Glutamatergic neuron (in vitro differentiated cells): ENCODE measurements around the gene LRRC25. TPM values are rescaled to one million over a fixed set of nuclear protein-coding genes. Genes with fewer than 3 reads are reported as not detected.
A peak's percentile ranks its signal among the peaks of the same experiment; 100 is the strongest.

Experiments
- DNase-seq: peaks from one replicate; pipeline ENCODE4 v3.0.0; 2022
- H3K27ac Mint-ChIP-seq: one replicate; pipeline ENCODE4 v1.8.0; 2020; ENCODE audit warnings: mild to moderate bottlenecking, mixed read lengths, inconsistent platforms; ENCODE audit not compliant: unreplicated experiment
- H3K27me3 Mint-ChIP-seq: one replicate; pipeline ENCODE4 v1.8.0; 2020; ENCODE audit warnings: mild to moderate bottlenecking, moderate library complexity, mixed read lengths, inconsistent platforms; ENCODE audit not compliant: unreplicated experiment
- H3K36me3 Mint-ChIP-seq: one replicate; pipeline ENCODE4 v1.8.0; 2020; ENCODE audit warnings: mild to moderate bottlenecking, mixed read lengths, inconsistent platforms; ENCODE audit not compliant: unreplicated experiment
- H3K4me1 Mint-ChIP-seq: one replicate; pipeline ENCODE4 v1.8.0; 2020; ENCODE audit warnings: mild to moderate bottlenecking, low read depth, mixed read lengths, inconsistent platforms; ENCODE audit not compliant: unreplicated experiment
- H3K4me3 Mint-ChIP-seq: one replicate; pipeline ENCODE4 v1.8.0; 2020; ENCODE audit warnings: mild to moderate bottlenecking, mixed read lengths, inconsistent platforms; ENCODE audit not compliant: unreplicated experiment
- H3K9me3 Mint-ChIP-seq: one replicate; pipeline ENCODE4 v1.8.0; 2020; ENCODE audit warnings: mild to moderate bottlenecking, moderate library complexity, mixed read lengths, inconsistent platforms; ENCODE audit not compliant: unreplicated experiment
- total RNA-seq: library from RNA; stranded (reverse); fragmentation: NEBNext Ultra II Directional; extraction: Animal tissue kit (Norgen Biotek cat#: 25700); gene quantifications from one replicate; pipeline ENCODE4 v1.2.1, GENCODE V29; 2021; ENCODE audit not compliant: unreplicated experiment
- TF ChIP-seq, protein P1 (sequence below): fragments of 200-600 bp; sonication (generic); IDR thresholded peaks from one replicate; pipeline ENCODE4 v1.5.0; 2021; ENCODE audit not compliant: partially characterized antibody, unreplicated experiment

LRRC25 gene
- total RNA-seq, 1 donor from 2014 or later: not detected

GRCh38 chr19:18423258-18424020 lies 26.0 kb upstream of the LRRC25 start:
- Mint-ChIP-seq H3K9me3 (peaks cover 23% of the 10 kb centered on the region), H3K27ac (peak overlapping the region; percentile 62), H3K4me3 (peak overlapping the region; percentile 73), H3K36me3 (no peaks in the 10 kb centered on the region), H3K27me3 (peaks cover 14% of the 10 kb centered on the region), H3K4me1 (peaks cover 27% of the 10 kb centered on the region)
- TF ChIP-seq, protein P1, sequence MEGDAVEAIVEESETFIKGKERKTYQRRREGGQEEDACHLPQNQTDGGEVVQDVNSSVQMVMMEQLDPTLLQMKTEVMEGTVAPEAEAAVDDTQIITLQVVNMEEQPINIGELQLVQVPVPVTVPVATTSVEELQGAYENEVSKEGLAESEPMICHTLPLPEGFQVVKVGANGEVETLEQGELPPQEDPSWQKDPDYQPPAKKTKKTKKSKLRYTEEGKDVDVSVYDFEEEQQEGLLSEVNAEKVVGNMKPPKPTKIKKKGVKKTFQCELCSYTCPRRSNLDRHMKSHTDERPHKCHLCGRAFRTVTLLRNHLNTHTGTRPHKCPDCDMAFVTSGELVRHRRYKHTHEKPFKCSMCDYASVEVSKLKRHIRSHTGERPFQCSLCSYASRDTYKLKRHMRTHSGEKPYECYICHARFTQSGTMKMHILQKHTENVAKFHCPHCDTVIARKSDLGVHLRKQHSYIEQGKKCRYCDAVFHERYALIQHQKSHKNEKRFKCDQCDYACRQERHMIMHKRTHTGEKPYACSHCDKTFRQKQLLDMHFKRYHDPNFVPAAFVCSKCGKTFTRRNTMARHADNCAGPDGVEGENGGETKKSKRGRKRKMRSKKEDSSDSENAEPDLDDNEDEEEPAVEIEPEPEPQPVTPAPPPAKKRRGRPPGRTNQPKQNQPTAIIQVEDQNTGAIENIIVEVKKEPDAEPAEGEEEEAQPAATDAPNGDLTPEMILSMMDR: no peak
- DNase-seq: no peak

DNA sequence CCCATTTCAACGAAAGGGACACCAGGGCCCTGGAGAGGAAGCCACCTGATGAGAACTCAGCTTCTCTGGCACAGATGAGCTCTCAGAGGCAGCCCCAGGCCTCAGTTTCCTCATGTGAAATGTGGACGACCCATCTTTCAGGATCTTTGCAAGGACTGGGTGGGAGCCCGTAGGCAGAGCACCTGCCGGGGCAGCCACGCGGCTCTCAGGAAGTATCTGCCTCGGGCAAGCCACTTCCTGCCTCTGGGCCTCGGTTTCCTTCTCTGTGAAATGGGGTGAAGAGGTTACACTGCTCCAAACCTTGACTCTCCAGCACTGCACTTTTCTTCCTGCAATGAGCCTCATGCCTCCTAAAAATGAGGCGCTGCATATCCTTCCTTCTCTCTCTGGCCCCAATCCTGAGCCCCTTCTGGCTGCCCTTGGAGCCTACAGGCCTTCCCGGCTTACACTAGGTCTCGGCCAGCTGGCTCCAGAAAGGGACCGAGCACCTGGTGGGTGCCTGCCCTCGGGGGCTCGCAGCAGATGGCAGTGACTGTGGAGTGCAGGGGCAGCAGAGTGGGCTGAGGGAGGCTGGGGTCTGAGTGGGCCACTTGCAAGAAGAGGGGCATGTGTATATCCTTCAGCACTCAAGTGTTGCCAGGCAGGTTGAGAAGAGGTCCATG lies 25.2 kb upstream of the LRRC25 start:
- TF ChIP-seq, protein P1: no peak
- Mint-ChIP-seq H3K9me3 (peaks cover 22% of the 10 kb centered on the region), H3K27ac (peak overlapping the region; percentile 62), H3K36me3 (no peaks in the 10 kb centered on the region), H3K4me1 (peaks cover 25% of the 10 kb centered on the region), H3K27me3 (peaks cover 14% of the 10 kb centered on the region), H3K4me3 (peak overlapping the region; percentile 73)
- no peak for DNase-seq

DNA sequence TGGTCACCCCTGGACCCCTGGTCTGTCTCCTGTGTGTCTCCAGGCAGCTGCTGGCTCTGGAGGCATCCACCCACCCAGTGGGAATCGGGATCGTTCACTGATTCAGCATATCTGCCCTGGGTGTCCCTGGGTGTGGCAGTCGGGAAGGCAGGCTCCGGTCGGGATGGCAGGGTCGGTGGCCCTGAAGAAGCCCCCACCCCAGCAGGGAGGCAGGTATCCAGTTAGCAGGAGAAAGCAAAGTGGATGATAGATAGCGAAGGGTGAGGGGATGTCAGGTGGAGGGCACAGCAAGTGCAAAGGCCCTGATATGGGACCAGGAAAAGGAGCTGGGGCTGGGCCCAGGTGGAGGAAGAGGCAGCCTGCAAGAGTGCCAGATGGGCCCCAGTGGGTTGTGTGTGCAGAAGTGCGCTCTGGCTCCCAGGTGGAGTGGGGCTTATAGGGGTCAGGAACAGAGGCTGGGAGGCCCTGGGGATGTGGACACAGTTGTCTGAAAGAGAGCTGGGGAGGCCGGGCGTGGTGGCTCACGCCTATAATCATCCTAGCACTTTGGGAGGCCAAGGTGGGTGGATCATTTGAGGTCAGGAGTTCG lies 24.0 kb upstream of the LRRC25 start:
- H3K27me3 Mint-ChIP-seq: peaks cover 14% of the 10 kb centered on the region
- peaks cover 26% of the 10 kb centered on the region for H3K4me1 Mint-ChIP-seq
- DNase-seq: no peak
- no peaks in the 10 kb centered on the region for H3K36me3 Mint-ChIP-seq
- peaks cover 22% of the 10 kb centered on the region for H3K9me3 Mint-ChIP-seq
- H3K4me3 Mint-ChIP-seq: peak overlapping the region; percentile 95
- TF ChIP-seq, protein P1: no peak
- H3K27ac Mint-ChIP-seq: peak overlapping the region; percentile 64

DNA sequence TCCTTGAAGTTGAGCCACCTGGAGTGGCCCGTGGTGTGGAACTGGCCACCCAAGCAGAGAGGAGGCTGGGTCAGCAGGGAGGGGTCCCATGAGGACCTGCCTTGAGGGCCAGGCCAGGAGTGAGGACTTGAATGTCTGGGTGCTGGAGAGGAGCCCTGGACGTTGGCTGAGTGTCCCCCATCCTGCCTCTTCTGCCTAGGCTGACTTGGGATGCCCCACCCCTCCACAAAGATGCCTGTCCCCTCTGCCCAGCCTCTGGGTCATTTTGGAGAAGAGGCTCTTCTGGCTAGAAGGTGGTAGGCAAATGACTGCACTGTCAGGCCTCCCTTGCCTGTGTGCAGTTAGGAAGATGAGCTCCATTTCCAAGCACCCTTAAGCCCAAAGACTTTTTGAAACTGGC lies 23.5 kb upstream of the LRRC25 start:
- DNase-seq: no peak
- H3K27me3 Mint-ChIP-seq: peaks cover 14% of the 10 kb centered on the region
- H3K4me3 Mint-ChIP-seq: peak overlapping the region; percentile 95
- peaks cover 28% of the 10 kb centered on the region for H3K4me1 Mint-ChIP-seq
- H3K9me3 Mint-ChIP-seq: peaks cover 25% of the 10 kb centered on the region
- TF ChIP-seq, protein P1: no peak
- H3K36me3 Mint-ChIP-seq: no peaks in the 10 kb centered on the region
- H3K27ac Mint-ChIP-seq: peak overlapping the region; percentile 53
